Endothelial cell (in vitro differentiated cells): ENCODE measurements around the gene LAG3. TPM values are rescaled to one million over a fixed set of nuclear protein-coding genes. Genes with fewer than 3 reads are reported as not detected.

Experiments
- DNase-seq: peaks from one replicate; pipeline ENCODE4 v3.0.0; 2021; ENCODE audit warnings: low spot score
- H3K27ac Mint-ChIP-seq: one replicate; pipeline ENCODE4 v1.8.0; 2021; ENCODE audit warnings: mixed read lengths, inconsistent platforms; ENCODE audit not compliant: unreplicated experiment
- H3K27me3 Mint-ChIP-seq: one replicate; pipeline ENCODE4 v1.8.0; 2021; ENCODE audit warnings: mild to moderate bottlenecking, moderate library complexity, mixed read lengths, inconsistent platforms; ENCODE audit not compliant: unreplicated experiment
- H3K36me3 Mint-ChIP-seq: one replicate; pipeline ENCODE4 v1.8.0; 2021; ENCODE audit warnings: mild to moderate bottlenecking, low read depth, mixed read lengths, inconsistent platforms; ENCODE audit not compliant: unreplicated experiment
- H3K4me1 Mint-ChIP-seq: one replicate; pipeline ENCODE4 v1.8.0; 2021; ENCODE audit warnings: mild to moderate bottlenecking, mixed read lengths, inconsistent platforms; ENCODE audit not compliant: unreplicated experiment
- H3K4me3 Mint-ChIP-seq: one replicate; pipeline ENCODE4 v1.8.0; 2021; ENCODE audit warnings: mild to moderate bottlenecking, mixed read lengths, inconsistent platforms; ENCODE audit not compliant: unreplicated experiment
- H3K9me3 Mint-ChIP-seq: one replicate; pipeline ENCODE4 v1.8.0; 2021; ENCODE audit warnings: mixed read lengths, inconsistent platforms; ENCODE audit not compliant: unreplicated experiment
- total RNA-seq: library from RNA; stranded (reverse); fragmentation: NEBNext Ultra II Directional; extraction: Animal tissue kit (Norgen Biotek cat#: 25700); gene quantifications from one replicate; pipeline ENCODE4 v1.2.1, GENCODE V29; 2021; ENCODE audit not compliant: unreplicated experiment
- TF ChIP-seq, protein P1 (sequence below): fragments of 200-600 bp; sonication (generic); IDR thresholded peaks from one replicate; pipeline ENCODE4 v1.5.0; 2021; ENCODE audit warnings: antibody characterized with exemption; ENCODE audit not compliant: unreplicated experiment

The LAG3 gene
- total RNA-seq, 1 donor from 2014 or later = 7.6 TPM

DNA sequence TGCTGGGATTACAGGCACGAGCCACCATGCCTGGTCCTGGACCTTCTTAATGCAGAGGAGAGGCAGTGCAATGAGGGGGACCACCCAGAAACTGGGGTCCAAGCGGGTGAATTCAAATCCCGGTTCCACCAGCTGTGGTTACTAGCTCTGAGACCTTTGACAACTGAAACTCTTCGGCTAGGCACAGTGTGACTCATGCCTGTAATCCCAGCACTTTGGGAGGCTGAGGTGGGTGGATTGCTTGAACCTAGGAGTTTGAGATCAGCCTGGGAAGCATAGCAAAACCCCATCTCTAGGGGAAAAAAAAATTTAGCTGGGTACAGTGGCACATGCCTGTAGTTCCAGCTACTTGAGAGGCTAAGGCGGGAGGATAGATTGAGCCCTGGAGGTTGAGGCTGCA is 12.0 kb downstream of the LAG3 start:
- DNase-seq = no peak
- Mint-ChIP-seq H3K27me3 (peaks cover 4% of the 10 kb centered on the region), H3K36me3 (peaks cover 4% of the 10 kb centered on the region), H3K27ac (peak overlapping the region; percentile 81), H3K4me3 (peak overlapping the region; percentile 11), H3K9me3 (no peaks in the 10 kb centered on the region), H3K4me1 (peaks cover 47% of the 10 kb centered on the region)
- TF ChIP-seq, protein P1, sequence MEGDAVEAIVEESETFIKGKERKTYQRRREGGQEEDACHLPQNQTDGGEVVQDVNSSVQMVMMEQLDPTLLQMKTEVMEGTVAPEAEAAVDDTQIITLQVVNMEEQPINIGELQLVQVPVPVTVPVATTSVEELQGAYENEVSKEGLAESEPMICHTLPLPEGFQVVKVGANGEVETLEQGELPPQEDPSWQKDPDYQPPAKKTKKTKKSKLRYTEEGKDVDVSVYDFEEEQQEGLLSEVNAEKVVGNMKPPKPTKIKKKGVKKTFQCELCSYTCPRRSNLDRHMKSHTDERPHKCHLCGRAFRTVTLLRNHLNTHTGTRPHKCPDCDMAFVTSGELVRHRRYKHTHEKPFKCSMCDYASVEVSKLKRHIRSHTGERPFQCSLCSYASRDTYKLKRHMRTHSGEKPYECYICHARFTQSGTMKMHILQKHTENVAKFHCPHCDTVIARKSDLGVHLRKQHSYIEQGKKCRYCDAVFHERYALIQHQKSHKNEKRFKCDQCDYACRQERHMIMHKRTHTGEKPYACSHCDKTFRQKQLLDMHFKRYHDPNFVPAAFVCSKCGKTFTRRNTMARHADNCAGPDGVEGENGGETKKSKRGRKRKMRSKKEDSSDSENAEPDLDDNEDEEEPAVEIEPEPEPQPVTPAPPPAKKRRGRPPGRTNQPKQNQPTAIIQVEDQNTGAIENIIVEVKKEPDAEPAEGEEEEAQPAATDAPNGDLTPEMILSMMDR = no peak

DNA sequence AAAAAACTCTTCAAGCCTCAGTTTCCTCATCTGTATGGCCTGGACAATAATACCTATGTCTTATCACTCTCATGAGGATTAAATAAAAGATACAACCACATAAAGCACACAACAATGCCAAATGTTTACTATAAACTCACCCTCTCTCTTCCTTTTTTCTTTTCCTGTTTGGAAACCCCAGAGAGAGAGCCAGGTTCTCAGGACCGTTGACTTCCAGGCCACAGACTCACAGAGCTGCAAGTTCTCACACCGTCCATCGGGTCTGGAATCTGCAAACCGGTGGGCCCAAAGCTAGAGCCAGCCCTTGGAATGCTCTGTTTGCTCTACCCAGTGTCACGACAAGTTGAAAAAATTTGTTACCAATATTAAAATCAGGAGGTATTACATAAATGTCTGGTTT is 12.4 kb downstream of the LAG3 start:
- peak overlapping the region; percentile 11 for H3K4me3 Mint-ChIP-seq
- TF ChIP-seq, protein P1 = no peak
- H3K36me3 Mint-ChIP-seq = peaks cover 4% of the 10 kb centered on the region
- H3K9me3 Mint-ChIP-seq = no peaks in the 10 kb centered on the region
- peak overlapping the region; percentile 81 for H3K27ac Mint-ChIP-seq
- H3K27me3 Mint-ChIP-seq = peaks cover 2% of the 10 kb centered on the region
- DNase-seq = no peak
- peaks cover 47% of the 10 kb centered on the region for H3K4me1 Mint-ChIP-seq

DNA sequence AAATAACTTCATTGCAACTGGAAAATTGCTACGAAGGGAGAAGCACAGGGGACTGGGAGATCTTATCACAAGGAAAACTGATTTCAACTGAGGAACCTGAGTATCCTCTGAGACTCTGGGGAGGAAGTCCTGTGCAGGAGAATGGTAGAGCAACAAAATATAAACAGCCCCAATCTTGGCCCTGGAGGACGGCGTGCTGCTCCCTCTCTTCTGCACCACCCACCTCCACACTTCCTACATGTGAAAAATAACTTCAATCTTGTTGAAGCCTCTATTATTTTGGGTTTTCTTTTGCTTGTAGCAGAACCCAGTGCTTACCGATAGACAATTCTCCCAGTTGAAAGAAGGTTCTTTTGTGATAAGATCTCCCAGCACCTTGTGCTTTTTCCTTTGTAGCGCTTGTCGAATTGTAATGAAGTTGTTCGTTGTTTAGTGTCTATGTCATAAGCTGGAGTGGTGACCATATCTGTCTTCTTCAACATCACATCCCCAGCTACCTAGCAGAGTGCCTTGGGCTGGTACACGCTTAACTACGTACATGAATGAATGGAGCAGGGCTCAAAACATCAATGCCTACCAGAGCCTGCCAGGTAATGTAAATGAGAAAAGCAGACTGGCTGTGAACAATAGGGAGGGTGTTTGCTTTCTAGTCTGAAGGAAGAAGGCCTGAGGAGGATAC is 14.2 kb downstream of the LAG3 start:
- Mint-ChIP-seq H3K36me3 (peaks cover 4% of the 10 kb centered on the region), H3K4me3 (no peak overlapping the region), H3K27ac (peak overlapping the region; percentile 80), H3K9me3 (no peaks in the 10 kb centered on the region), H3K27me3 (peaks cover 1% of the 10 kb centered on the region), H3K4me1 (peaks cover 43% of the 10 kb centered on the region)
- TF ChIP-seq, protein P1 = no peak
- no peak for DNase-seq

DNA sequence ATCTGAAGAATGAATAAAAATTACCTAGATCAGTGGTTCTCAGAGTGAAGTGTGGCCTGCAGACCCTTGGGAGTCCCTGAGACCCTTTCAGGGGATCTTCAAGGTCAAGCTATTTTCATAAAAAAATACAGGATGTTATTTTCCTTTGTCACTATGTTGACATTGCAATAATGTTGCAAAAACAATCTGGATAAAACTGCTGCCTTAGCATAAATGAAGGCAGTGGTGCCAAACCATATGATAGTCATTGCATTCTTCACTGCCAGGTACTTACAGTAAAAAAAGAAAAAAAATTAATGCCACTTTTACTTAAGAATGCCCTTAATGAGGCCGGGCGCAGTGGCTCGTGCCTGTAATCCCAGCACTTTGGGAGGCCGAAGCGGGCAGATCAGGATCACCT is 15.0 kb downstream of the LAG3 start:
- Mint-ChIP-seq H3K4me3 (no peak overlapping the region), H3K9me3 (no peaks in the 10 kb centered on the region), H3K36me3 (peaks cover 4% of the 10 kb centered on the region), H3K27ac (peak overlapping the region; percentile 80), H3K4me1 (peaks cover 45% of the 10 kb centered on the region), H3K27me3 (peaks cover under 1% of the 10 kb centered on the region)
- no peak for DNase-seq
- TF ChIP-seq, protein P1 = no peak
